ENCODE measurements around the gene PTPRR.

Gene PTPRR

DNA sequence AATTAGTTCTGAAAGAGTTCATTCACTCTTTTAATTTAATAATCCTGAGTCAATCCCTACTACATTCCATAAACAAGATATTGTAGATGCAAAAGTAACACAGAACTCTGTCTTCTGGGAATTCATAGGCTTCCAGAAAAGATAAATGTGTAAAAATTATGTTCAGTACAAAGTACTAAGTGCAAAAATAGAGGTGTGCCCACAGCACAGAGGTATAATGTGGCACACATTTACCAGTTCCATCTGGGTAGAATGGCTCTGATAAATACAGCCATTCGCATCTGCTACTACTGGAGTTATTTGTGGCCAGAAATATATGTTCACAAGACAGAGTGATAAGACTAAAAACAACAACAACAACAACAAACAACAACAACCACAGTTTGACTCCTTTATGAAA is 171.7 kb downstream of the PTPRR start:
- H3K4me2 ChIP-seq (ENCODE audit: low read length), result no peak overlapping the region
- H3F3A ChIP-seq (ENCODE audit: control insufficient read depth, insufficient read depth), result no peaks in the 10 kb centered on the region
- H4K20me1 ChIP-seq (ENCODE audit: control insufficient read depth, insufficient read depth, low read depth, low read length), result no peaks in the 10 kb centered on the region
- H3K27ac ChIP-seq (ENCODE audit: low read depth, low read length), result no peak overlapping the region
- TF ChIP-seq, protein P1, sequence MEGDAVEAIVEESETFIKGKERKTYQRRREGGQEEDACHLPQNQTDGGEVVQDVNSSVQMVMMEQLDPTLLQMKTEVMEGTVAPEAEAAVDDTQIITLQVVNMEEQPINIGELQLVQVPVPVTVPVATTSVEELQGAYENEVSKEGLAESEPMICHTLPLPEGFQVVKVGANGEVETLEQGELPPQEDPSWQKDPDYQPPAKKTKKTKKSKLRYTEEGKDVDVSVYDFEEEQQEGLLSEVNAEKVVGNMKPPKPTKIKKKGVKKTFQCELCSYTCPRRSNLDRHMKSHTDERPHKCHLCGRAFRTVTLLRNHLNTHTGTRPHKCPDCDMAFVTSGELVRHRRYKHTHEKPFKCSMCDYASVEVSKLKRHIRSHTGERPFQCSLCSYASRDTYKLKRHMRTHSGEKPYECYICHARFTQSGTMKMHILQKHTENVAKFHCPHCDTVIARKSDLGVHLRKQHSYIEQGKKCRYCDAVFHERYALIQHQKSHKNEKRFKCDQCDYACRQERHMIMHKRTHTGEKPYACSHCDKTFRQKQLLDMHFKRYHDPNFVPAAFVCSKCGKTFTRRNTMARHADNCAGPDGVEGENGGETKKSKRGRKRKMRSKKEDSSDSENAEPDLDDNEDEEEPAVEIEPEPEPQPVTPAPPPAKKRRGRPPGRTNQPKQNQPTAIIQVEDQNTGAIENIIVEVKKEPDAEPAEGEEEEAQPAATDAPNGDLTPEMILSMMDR (IDR thresholded peaks at IDR 0.05; ENCODE audit: low read depth, low read length, poor library complexity, severe bottlenecking), result no peak
- TF ChIP-seq EZH2phosphoT487 (IDR thresholded peaks at IDR 0.05; ENCODE audit: borderline replicate concordance, low read length), result no peak
- no peaks in the 10 kb centered on the region for H3K4me1 ChIP-seq (ENCODE audit: control insufficient read depth, low read length)
- no peaks in the 10 kb centered on the region for H3K9me2 ChIP-seq (replicated peaks; ENCODE audit: control insufficient read depth, low read length)
- H3K27me3 ChIP-seq (ENCODE audit: control insufficient read depth, low read length), result peaks cover 17% of the 10 kb centered on the region
- no peaks in the 10 kb centered on the region for H3K79me2 ChIP-seq (ENCODE audit: control insufficient read depth, low read length)
- no peaks in the 10 kb centered on the region for H3K9me3 ChIP-seq (ENCODE audit: control insufficient read depth, insufficient read depth, low read length)
- no peak overlapping the region for H3K4me3 ChIP-seq (ENCODE audit: low read length)
- no peaks in the 10 kb centered on the region for H3K36me3 ChIP-seq (ENCODE audit: control insufficient read depth, low read length)

DNA sequence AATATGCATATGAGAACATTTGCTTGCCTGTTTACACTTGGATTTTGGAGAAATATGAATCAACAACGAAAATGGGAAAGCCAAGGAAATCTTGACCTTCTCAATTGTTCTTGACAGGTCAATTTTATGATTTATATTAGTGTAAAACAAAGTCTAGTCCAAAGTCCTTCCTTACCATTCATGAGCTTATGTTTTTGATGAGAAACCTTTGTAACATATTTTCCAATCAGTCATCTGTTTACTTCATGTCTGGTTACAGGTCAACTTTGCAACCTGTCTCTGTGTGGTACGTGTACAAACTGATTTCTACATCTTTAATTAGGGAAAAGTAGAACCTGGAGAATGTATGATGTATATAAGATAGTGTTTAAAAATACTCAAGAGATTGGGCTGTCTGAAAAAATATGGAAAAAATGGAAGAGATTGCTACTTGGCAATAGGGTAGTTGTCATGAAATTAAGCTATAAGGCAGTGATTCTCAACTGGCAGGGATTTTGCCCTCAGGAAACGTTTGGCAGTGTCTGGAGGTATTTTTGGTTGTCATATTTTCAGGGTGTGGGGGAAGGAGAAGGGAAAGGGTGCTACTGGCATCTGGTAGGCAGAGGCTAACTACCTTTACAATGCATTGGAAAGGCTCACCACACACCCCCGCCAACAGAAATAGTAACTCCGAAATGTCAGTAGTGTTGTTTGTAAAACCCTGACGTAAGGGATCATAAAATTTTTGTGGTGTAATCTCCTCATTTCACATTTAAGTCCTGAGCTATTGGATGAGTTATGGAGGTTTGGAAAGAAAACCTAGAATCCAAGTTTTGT is 172.9 kb downstream of the PTPRR start:
- Histone ChIP-seq H3F3A (ENCODE audit: control insufficient read depth, insufficient read depth) (no peaks in the 10 kb centered on the region), H3K36me3 (ENCODE audit: control insufficient read depth, low read length) (no peaks in the 10 kb centered on the region), H4K20me1 (ENCODE audit: control insufficient read depth, insufficient read depth, low read depth, low read length) (no peaks in the 10 kb centered on the region), H3K4me3 (ENCODE audit: low read length) (no peak overlapping the region), H3K9me3 (ENCODE audit: control insufficient read depth, insufficient read depth, low read length) (no peaks in the 10 kb centered on the region), H3K4me2 (ENCODE audit: low read length) (no peak overlapping the region), H3K9me2 (replicated peaks; ENCODE audit: control insufficient read depth, low read length) (no peaks in the 10 kb centered on the region), H3K27me3 (ENCODE audit: control insufficient read depth, low read length) (peaks cover 17% of the 10 kb centered on the region), H3K79me2 (ENCODE audit: control insufficient read depth, low read length) (no peaks in the 10 kb centered on the region), H3K27ac (ENCODE audit: low read depth, low read length) (no peak overlapping the region), H3K4me1 (ENCODE audit: control insufficient read depth, low read length) (no peaks in the 10 kb centered on the region)
- TF ChIP-seq, protein P1 (IDR thresholded peaks at IDR 0.05; ENCODE audit: low read depth, low read length, poor library complexity, severe bottlenecking), result no peak
- TF ChIP-seq EZH2phosphoT487 (IDR thresholded peaks at IDR 0.05; ENCODE audit: borderline replicate concordance, low read length), result no peak

DNA sequence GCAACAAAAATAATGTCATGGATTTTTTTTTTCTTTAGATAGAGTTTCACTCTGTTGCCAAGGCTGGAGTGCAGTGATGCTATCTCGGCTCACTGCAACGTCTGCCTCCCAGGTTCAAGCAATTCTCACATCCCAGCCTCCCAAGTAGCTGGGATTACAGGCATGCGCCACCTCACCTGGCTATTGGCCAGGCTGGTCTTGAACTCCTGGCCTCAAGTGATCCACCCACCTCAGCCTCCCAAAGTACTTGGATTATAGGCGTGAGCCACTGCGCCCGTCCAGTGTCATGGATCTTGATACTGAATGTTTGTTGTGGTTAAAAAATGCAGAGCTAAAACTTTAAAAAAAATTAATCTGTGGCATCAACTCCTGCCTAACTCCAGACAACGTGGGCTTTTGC is 175.5 kb downstream of the PTPRR start:
- no peak overlapping the region for H3K27ac ChIP-seq (ENCODE audit: low read depth, low read length)
- no peaks in the 10 kb centered on the region for H3K36me3 ChIP-seq (ENCODE audit: control insufficient read depth, low read length)
- H3K9me2 ChIP-seq (replicated peaks; ENCODE audit: control insufficient read depth, low read length), result no peaks in the 10 kb centered on the region
- H3F3A ChIP-seq (ENCODE audit: control insufficient read depth, insufficient read depth), result no peaks in the 10 kb centered on the region
- H3K4me2 ChIP-seq (ENCODE audit: low read length), result no peak overlapping the region
- TF ChIP-seq, protein P1 (IDR thresholded peaks at IDR 0.05; ENCODE audit: low read depth, low read length, poor library complexity, severe bottlenecking), result no peak
- no peak for TF ChIP-seq EZH2phosphoT487 (IDR thresholded peaks at IDR 0.05; ENCODE audit: borderline replicate concordance, low read length)
- peaks cover 4% of the 10 kb centered on the region; the same call in 1 of the 2 replicates for H3K27me3 ChIP-seq (ENCODE audit: control insufficient read depth, low read length)
- no peaks in the 10 kb centered on the region for H3K79me2 ChIP-seq (ENCODE audit: control insufficient read depth, low read length)
- H3K4me1 ChIP-seq (ENCODE audit: control insufficient read depth, low read length), result no peaks in the 10 kb centered on the region
- no peak overlapping the region for H3K4me3 ChIP-seq (ENCODE audit: low read length)
- no peaks in the 10 kb centered on the region for H4K20me1 ChIP-seq (ENCODE audit: control insufficient read depth, insufficient read depth, low read depth, low read length)
- H3K9me3 ChIP-seq (ENCODE audit: control insufficient read depth, insufficient read depth, low read length), result no peaks in the 10 kb centered on the region

Measured in DOHH2 (cell line).